Natural killer cell (primary cell): ENCODE results near the gene PRR33. TPM values are rescaled to one million over a fixed set of nuclear protein-coding genes. Genes with fewer than 3 reads are reported as not detected.
A peak's percentile ranks its signal among the peaks of the same experiment; 100 is the strongest.

Experiments
- ATAC-seq, 3 donors: fragments of 150-1000 bp in 2 of 3; fragments of 200-7000 bp in 1 of 3; cut with Tn5 transposase; 1 replicate in 1 of 3; 2 replicates in 2 of 3; pipeline ENCODE4 v1.10.0; 2021; ENCODE audit warnings: mild to moderate bottlenecking in 2 of 3, moderate library complexity in 2 of 3
- DNase-seq, 2 donors: peaks; one replicate each; pipeline versions ENCODE4 v3.0.0 to v3.0.0-alpha.2; 2013 to 2021; ENCODE audit warnings: mixed read lengths in 1 of 2
- H3K27ac ChIP-seq: one replicate; pipeline ENCODE4 v1.5.1; 2013; ENCODE audit warnings: mild to moderate bottlenecking, low read length
- H3K27me3 ChIP-seq: one replicate; pipeline ENCODE4 v1.6.1; 2013; ENCODE audit warnings: low read length; ENCODE audit not compliant: control insufficient read depth, insufficient read depth
- H3K36me3 ChIP-seq: one replicate; pipeline ENCODE4 v1.6.1; 2013; ENCODE audit warnings: low read length; ENCODE audit not compliant: control insufficient read depth, insufficient read depth
- H3K4me1 ChIP-seq: one replicate; pipeline ENCODE4 v1.6.1; 2013; ENCODE audit warnings: low read length; ENCODE audit not compliant: control insufficient read depth, insufficient read depth
- H3K4me3 ChIP-seq: one replicate; pipeline ENCODE4 v1.5.1; 2013; ENCODE audit warnings: low read length
- H3K9me3 ChIP-seq: one replicate; pipeline ENCODE4 v1.6.1; 2013; ENCODE audit warnings: low read length; ENCODE audit not compliant: control insufficient read depth, insufficient read depth
- H3K27ac Mint-ChIP-seq, 2 donors: one replicate each; pipeline ENCODE4 v1.8.0; 2022; ENCODE audit warnings: mild to moderate bottlenecking in 2 of 2, mixed read lengths in 2 of 2, moderate library complexity in 1 of 2
- H3K27me3 Mint-ChIP-seq, 2 donors: one replicate each; pipeline ENCODE4 v1.8.0; 2022; ENCODE audit warnings: low read depth in 2 of 2, mixed read lengths in 2 of 2
- H3K36me3 Mint-ChIP-seq: one replicate; pipeline ENCODE4 v1.8.0; 2022; ENCODE audit warnings: mixed read lengths
- H3K4me1 Mint-ChIP-seq, 2 donors: one replicate each; pipeline ENCODE4 v1.8.0; 2022; ENCODE audit warnings: mixed read lengths in 2 of 2
- H3K4me3 Mint-ChIP-seq: one replicate; pipeline ENCODE4 v1.8.0; 2022; ENCODE audit warnings: mild to moderate bottlenecking, moderate library complexity, mixed read lengths
- H3K9me3 Mint-ChIP-seq, 2 donors: one replicate each; pipeline ENCODE4 v1.8.0; 2022; ENCODE audit warnings: mixed read lengths in 2 of 2
- WGBS: methylation state at CpG from one replicate; pipeline ENCODE4 v1.1.7; 2013; ENCODE audit warnings: missing lambda C conversion rate; ENCODE audit not compliant: insufficient coverage; 5-methylcytosine and 5-hydroxymethylcytosine counted together
- intact Hi-C: fragments of 100-400 bp; cut with micrococcal nuclease; formaldehyde crosslinking; loops from one replicate; pipeline ENCODE4 v1.14.2; 2022
- total RNA-seq, 4 donors: library from RNA; stranded (reverse); fragments of 120-200 nt in 1 of 4; gene quantifications; one replicate each; pipeline versions ENCODE4 v1.2.3 to v1.2.4, GENCODE V29; 2013 to 2022
- TF ChIP-seq, protein P1 (sequence below): fragments of 200-600 bp; IDR thresholded peaks from one replicate; pipeline ENCODE4 v1.8.0; 2022; ENCODE audit warnings: antibody characterized with exemption

PRR33 gene
- total RNA-seq, 3 donors from 2014 or later (not counting 1 experiment from before 2014, with no cell fraction given): 0.14 to 0.32 TPM; not detected in 1

DNA sequence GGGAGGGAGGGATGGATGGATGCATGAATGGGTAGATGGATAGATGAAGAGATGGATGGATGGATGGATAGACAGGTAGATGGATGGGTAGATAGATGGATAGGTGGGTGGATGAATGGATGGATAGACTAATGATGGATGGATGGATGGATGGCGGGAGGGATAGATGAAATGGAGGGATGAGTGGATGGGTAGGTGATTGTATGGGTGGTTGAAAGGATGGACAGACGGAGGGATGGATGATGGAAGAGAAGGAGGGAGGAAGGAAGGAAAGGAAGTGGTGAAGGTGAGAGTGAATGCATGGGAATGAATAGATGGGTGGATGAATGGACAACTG, 24.1 kb upstream of the PRR33 start:
- H3K27me3 Mint-ChIP-seq: peaks cover 0 to 14% of the 10 kb centered on the region in 2 donors
- H3K9me3 ChIP-seq: no peaks in the 10 kb centered on the region
- H3K4me1 ChIP-seq: peaks cover 20% of the 10 kb centered on the region
- H3K36me3 ChIP-seq: no peaks in the 10 kb centered on the region
- no peaks in the 10 kb centered on the region for H3K36me3 Mint-ChIP-seq
- H3K4me1 Mint-ChIP-seq: peaks cover 0 to 37% of the 10 kb centered on the region in 2 donors
- DNase-seq (no peak), ATAC-seq (no peak)
- TF ChIP-seq, protein P1, sequence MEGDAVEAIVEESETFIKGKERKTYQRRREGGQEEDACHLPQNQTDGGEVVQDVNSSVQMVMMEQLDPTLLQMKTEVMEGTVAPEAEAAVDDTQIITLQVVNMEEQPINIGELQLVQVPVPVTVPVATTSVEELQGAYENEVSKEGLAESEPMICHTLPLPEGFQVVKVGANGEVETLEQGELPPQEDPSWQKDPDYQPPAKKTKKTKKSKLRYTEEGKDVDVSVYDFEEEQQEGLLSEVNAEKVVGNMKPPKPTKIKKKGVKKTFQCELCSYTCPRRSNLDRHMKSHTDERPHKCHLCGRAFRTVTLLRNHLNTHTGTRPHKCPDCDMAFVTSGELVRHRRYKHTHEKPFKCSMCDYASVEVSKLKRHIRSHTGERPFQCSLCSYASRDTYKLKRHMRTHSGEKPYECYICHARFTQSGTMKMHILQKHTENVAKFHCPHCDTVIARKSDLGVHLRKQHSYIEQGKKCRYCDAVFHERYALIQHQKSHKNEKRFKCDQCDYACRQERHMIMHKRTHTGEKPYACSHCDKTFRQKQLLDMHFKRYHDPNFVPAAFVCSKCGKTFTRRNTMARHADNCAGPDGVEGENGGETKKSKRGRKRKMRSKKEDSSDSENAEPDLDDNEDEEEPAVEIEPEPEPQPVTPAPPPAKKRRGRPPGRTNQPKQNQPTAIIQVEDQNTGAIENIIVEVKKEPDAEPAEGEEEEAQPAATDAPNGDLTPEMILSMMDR: no peak
- peaks cover under 1% of the 10 kb centered on the region for H3K27me3 ChIP-seq
- H3K27ac ChIP-seq: no peak overlapping the region
- H3K27ac Mint-ChIP-seq: peak overlapping the region; percentile 0 to 41
- 95% methylated on average over 2 of the region's 2 CpGs for WGBS
- H3K9me3 Mint-ChIP-seq: no peaks in the 10 kb centered on the region
- no peak overlapping the region for H3K4me3 Mint-ChIP-seq
- intact Hi-C loops: loop anchor here (1.0 to 2.0 kb wide), 2 partner anchors 19 to 23 kb away; no protein-coding TSS in a partner anchor
- no peak overlapping the region for H3K4me3 ChIP-seq

DNA sequence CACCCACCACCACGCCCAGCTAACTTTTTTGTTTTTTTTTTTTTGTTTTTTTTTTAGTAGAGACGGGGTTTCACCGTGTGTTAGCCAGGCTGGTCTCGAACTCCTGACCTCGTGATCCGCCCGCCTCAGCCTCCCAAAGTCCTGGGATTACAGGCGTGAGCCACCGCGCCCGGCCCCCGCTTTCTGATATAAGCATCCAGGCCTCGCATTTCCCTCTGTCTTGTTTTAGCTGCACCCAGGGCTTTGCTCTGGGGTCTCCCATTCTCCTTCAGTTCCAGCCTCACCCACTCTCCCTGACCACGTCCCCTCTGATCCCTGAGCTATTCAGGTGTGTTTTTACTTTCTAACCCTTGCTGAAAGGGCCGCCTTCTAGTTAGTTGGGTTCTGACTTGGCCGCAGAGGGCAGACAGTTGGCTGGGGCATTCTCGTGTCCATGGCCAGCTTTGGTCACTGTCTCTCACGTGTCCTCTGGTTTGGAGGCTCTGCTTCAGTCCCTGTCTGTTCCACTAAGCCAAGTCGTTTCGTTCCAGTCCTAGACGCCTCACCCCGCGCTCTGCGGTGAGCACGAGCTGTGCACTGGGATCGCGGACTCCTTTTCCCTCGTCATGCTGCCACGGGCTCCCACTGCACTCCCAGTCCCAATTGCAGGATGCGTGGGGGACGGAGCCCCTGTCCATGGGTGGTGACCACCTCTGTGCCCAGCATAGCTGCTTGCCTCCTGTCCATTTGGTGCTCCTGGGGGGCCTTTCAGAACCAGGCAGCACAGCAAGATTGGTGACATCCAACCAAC, 21.8 kb upstream of the PRR33 start:
- Mint-ChIP-seq H3K4me1 (peaks cover 0 to 31% of the 10 kb centered on the region in 2 donors), H3K36me3 (no peaks in the 10 kb centered on the region), H3K9me3 (no peaks in the 10 kb centered on the region), H3K27me3 (peaks cover 0 to 19% of the 10 kb centered on the region in 2 donors), H3K4me3 (no peak overlapping the region), H3K27ac (peak overlapping the region in 1 of 2 donors; percentile 41)
- DNase-seq: no peak
- Histone ChIP-seq H3K36me3 (no peaks in the 10 kb centered on the region), H3K4me1 (peaks cover 20% of the 10 kb centered on the region), H3K9me3 (no peaks in the 10 kb centered on the region), H3K27me3 (no peaks in the 10 kb centered on the region), H3K27ac (no peak overlapping the region), H3K4me3 (no peak overlapping the region)
- 91% methylated on average over 31 of the region's 31 CpGs for WGBS
- TF ChIP-seq, protein P1: no peak
- intact Hi-C loops: loop anchor here (2.0 kb wide), 1 partner anchor 21 kb away; no protein-coding TSS in a partner anchor
- no peak for ATAC-seq

DNA sequence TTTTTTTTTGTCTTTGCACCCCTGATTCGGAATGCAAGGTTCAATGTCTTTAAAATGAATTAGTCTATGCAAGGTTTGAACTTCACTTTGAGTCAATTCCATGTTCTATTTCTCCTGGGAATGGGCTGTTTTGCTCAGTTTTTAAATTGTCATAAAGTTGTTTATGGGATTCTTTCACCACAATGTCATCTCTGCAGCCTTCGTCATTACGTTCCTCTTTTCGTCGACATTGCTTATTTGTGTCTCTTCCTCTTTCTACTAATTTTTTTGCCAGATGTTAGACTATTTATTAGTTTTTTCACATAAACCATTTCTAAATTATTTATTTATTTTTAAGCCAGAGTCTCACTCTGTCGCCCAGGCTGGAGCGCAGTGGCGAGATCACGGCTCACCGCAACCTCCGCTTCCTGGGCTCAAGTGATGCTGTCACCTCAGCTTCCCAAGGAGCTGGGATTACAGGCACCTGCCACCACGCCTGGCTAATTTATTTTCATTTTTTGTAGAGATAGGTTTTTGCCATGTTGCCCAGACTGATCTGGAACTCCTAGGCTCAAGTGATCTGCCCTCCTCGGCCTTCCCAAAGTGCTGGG, 20.7 kb upstream of the PRR33 start:
- no peaks in the 10 kb centered on the region for H3K36me3 ChIP-seq
- WGBS: 73% methylated on average over 13 of the region's 13 CpGs
- H3K27me3 ChIP-seq: no peaks in the 10 kb centered on the region
- Mint-ChIP-seq H3K4me3 (no peak overlapping the region), H3K27me3 (peaks cover 0 to 19% of the 10 kb centered on the region in 2 donors), H3K9me3 (no peaks in the 10 kb centered on the region), H3K4me1 (peaks cover 0 to 30% of the 10 kb centered on the region in 2 donors), H3K36me3 (no peaks in the 10 kb centered on the region), H3K27ac (no peak overlapping the region)
- H3K4me1 ChIP-seq: peaks cover 9% of the 10 kb centered on the region
- DNase-seq (no peak), ATAC-seq (no peak)
- no peak overlapping the region for H3K4me3 ChIP-seq
- TF ChIP-seq, protein P1: no peak
- no peak overlapping the region for H3K27ac ChIP-seq
- H3K9me3 ChIP-seq: no peaks in the 10 kb centered on the region
- intact Hi-C loops: no loop called here
